Astrocyte of the cerebellum (primary cell): Measurements from ENCODE around the gene NEK6.

Source experiments
- DNase-seq: peaks from one replicate; pipeline ENCODE4 v3.0.0-alpha.2; 2011; ENCODE audit warnings: low read depth
- H3K4me3 ChIP-seq: 2 replicates; pipeline ENCODE4 v1.5.1; 2011; ENCODE audit warnings: mild to moderate bottlenecking, low read depth, low read length, moderate library complexity
- in situ Hi-C: cut with HindIII; loops from 2 replicates; pipeline ENCODE4 v1.10.0; 2017; ENCODE audit warnings: low sequenced_read_pairs
- TF ChIP-seq, protein P1 (sequence below): IDR thresholded peaks from 2 replicates; pipeline ENCODE4 v1.5.1; 2012; ENCODE audit warnings: low read length, low read depth, moderate library complexity, mild to moderate bottlenecking; ENCODE audit errors: missing control alignments

Gene NEK6

GRCh38 chr9:124254261-124254682, 3.5 kb upstream of the NEK6 start:
- no peak for DNase-seq
- TF ChIP-seq, protein P1, sequence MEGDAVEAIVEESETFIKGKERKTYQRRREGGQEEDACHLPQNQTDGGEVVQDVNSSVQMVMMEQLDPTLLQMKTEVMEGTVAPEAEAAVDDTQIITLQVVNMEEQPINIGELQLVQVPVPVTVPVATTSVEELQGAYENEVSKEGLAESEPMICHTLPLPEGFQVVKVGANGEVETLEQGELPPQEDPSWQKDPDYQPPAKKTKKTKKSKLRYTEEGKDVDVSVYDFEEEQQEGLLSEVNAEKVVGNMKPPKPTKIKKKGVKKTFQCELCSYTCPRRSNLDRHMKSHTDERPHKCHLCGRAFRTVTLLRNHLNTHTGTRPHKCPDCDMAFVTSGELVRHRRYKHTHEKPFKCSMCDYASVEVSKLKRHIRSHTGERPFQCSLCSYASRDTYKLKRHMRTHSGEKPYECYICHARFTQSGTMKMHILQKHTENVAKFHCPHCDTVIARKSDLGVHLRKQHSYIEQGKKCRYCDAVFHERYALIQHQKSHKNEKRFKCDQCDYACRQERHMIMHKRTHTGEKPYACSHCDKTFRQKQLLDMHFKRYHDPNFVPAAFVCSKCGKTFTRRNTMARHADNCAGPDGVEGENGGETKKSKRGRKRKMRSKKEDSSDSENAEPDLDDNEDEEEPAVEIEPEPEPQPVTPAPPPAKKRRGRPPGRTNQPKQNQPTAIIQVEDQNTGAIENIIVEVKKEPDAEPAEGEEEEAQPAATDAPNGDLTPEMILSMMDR: no peak
- H3K4me3 ChIP-seq: no peak overlapping the region
- in situ Hi-C loops: no loop called here

- in situ Hi-C loops: no loop called here
- TF ChIP-seq, protein P1: no peak
- no peak overlapping the region for H3K4me3 ChIP-seq
- DNase-seq: no peak
Measured at GRCh38 chr9:124255222-124255621, 2.5 kb upstream of the NEK6 start.

DNA sequence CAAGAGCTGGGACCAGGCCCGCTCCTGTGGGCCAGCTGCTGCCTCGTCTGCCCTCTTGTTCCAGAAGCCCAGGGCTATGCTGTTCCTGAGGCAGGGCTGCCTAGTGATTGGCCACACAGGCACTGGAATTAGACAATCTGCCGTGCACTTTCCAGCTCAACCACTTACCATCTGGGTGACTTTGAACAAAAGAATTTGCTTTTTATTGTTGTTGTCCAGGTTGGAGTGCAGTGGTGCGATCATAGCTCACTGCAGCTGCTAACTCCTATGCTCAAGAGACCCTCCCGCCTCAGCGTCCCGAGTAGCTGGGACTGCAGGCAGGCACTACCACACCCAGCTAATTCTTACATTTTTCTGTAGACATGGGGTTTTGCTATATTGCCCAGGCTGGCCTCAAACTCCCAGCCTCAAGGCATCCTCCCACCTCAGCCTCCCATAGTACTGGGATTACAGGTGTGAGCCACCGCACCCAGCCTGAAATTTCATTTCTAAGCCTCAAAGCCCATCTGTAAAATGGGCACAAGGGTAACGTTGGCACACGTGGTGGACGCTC, 1.2 kb upstream of the NEK6 start:
- H3K4me3 ChIP-seq: no peak overlapping the region
- in situ Hi-C loops: no loop called here
- TF ChIP-seq, protein P1: no peak
- DNase-seq: peak; percentile 93

DNA sequence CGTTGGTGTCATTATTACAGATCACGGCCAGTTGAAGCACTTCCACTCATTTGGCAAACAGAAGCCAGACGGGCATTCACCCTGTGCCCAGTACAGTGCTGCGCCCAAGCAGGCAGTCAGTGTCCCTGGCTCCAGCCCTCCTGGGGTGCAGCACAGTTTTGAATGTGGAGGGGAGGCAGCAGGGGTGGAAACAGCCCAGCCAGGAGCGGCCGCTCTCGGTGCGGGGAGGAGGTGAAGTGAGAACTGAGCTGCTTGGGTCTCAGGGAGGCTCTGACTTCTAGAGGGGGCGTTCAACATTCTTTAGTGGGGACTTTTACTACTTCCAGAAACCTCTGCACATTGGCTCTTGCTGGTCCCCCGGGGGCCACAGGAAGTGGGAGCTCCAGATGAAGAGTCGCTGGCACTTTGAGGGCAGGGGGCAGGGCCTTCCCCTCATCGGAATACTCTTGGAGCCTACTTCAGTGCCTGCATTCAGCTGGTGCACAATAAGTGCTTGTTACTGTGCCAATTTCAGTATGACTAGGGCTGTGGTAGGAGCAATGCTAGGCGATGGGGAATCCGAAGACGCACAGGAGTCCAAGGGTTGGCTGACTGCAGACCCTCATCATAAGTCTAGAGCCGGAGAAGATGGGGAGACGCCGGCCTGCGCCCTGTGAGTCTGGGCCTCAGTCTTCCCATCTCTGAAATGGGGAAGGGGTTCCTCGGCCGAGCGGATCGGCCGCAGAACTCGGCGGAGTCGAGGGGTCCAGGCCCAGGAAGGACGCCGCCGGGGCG, 492 bp upstream of the NEK6 start:
- TF ChIP-seq, protein P1: no peak
- no peak for DNase-seq
- in situ Hi-C loops: no loop called here
- peak overlapping the region; percentile 91 for H3K4me3 ChIP-seq

DNA sequence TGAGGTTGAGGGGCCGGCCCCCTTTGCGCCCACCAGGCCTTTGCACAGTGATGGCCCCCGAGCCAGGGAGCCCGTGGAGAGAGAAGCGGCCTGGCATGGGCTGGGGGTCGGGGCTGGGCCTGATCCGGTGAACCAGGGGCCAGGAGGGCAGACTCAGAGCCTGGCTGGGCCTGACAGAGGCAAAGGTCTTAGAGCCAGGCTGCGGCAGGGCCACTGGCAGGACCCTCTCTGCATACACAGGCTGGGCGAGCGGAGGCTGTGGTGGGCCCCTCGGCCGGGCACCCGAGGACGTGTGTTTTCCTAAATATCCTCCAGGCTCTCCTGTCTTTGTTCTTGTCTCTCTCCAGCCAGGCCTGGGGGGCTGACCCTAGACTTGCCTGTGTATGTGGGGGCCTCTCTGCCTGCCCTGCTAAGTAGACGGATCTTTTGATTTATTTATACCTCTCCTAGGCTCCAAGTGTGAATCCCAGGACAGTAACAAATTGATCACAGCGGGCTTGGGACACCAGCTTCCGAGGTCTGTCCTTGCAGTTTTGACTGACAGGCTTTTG, 933 bp downstream of the NEK6 start:
- TF ChIP-seq, protein P1: no peak
- H3K4me3 ChIP-seq: peak overlapping the region; percentile 91
- DNase-seq: no peak
- in situ Hi-C loops: no loop called here

DNA sequence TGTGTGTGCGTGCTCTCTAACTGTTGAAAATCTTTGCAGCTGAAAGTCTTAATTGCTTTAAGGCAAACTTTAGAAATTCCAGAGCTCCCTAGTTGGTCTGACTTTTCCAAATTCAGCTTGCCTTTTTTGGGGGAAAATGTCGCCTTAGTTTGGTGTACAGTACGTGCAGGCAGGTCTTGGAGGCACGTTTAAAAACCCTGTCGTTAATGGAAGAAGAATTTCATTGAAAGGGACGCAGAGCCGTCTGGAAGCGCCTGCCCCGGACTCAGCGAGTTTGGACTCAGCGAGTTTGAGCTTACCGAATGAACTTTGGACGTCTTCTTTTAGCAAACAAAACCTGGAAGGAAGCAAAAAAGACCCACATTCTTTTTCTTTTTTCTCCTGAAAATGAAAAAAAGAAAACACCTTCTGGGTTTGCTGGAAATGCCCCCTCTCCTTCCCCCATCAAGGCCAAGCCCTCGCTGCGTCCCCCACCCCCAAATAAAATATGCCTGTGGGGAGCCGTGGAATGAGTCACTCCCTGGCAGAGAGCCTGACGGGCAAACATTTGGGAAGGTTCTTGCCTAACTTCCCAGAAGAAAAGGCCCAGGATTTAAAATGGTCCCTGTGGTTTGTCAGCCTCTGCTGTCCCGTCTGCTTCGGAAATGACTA, 1.5 kb downstream of the NEK6 start:
- DNase-seq: peak; percentile 75
- TF ChIP-seq, protein P1: no peak
- peak overlapping the region; percentile 91 for H3K4me3 ChIP-seq
- in situ Hi-C loops: no loop called here
